DMS 273 treated with DMSO at 0.1 percent for 48 hours (cell line): Measurements from ENCODE around the gene C1orf53.
"Not testable (repeated sequence)": the region's sequence is repeated elsewhere in the genome, so short reads cannot be mapped to it uniquely, and the experiment has no call there.

Experiments used
- DNase-seq: peaks from one replicate; lab custom pipeline; 2025; lab: John Stamatoyannopoulos, UW

The C1orf53 gene

DNA sequence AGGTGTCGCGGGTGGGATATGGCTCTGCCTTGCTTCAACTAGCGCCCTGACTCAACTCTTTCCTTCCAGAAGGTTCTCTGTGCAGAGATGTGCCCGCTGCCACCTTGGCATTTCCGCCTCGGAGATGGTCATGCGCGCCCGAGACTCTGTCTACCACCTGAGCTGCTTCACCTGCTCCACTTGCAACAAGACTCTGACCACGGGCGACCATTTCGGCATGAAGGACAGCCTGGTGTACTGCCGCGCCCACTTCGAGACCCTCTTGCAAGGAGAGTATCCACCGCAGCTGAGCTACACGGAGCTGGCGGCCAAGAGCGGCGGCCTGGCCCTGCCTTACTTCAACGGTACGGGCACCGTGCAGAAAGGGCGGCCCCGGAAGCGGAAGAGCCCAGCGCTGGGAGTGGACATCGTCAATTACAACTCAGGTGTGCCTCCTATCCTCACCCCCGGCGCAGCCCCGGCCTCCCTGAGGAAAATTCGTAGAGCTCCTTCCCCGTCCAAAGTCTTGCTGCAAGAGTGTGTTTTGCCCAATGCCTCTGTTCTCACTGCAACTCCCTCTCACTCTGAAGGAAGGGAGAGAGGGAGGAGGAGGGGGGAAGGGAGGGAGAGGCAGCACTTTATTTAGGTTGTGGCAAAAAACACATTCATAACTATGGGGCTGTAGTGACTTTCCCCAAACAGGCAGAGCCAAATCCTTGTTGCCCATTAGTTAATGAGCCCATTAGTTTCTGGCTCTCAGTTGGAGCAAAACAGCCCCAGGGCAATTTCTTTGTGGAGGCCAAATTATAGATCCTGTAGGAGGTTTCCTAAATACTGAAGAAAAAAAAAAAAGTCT lies 19.0 kb downstream of the C1orf53 start:
- no peak for DNase-seq

DNA sequence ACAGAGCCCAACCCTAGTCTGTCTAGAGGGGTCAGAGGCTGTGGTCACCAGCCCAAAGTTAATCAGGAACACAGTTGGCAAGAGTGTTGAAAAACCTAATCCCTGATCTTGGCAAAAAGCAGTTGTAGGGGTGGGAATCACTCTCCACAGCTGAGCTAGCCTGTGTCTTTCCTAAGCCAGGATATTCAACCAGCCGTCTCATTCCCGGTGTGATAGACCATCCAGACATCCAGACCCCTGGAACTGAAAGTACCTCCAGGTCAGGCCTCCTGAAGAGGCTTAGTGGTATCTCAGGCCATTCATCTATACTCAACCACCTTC lies 19.6 kb downstream of the C1orf53 start:
- no peak for DNase-seq

GRCh38 chr1:197923038-197923437 lies 20.6 kb downstream of the C1orf53 start:
- no peak for DNase-seq

DNA sequence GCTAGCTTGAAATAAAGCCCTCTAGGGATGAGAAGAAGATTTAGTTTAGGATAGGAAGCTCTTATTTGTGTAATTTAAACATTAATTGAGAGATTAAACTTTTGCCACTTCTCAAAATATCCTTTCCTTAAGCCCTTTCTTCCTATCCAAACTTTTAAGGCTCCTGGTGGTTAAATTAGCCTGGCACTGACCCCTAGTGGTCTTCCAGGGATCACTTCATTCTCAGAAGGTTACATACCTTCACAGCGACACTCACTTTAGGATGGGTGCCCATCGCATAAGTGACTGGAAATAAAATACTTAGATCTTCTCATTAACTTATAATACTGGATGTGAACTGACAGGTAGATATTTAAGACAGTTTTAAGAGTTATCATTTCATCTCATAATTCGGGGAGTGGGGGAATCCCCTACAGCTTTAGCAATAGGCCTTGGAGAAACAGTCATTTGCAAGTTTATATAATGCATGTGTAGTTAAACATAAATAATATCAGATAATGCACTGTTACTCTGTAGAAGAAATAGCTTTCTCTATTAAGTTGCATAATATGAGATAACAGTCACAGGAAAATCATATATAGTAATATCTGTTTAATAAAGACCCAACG lies 22.2 kb downstream of the C1orf53 start:
- no peak for DNase-seq

- DNase-seq: no peak
These were observed 25.7 kb downstream of the C1orf53 start for GRCh38 chr1:197927908-197928665.

DNA sequence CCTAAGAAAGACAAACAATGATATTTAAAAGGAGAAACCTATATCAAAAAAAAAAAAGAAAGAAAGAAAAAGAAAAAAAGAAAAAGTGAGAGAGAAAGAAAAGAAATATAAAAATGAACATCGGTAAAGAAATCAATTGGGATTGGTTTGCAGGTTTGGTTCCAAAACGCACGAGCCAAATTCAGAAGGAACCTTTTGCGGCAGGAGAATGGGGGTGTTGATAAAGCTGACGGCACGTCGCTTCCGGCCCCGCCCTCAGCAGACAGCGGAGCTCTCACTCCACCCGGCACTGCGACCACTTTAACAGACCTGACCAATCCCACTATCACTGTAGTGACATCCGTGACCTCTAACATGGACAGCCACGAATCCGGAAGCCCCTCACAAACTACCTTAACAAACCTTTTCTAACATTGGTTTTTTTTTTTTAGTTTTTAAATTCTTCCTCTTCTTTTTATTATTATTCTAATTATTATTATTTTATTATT lies 26.5 kb downstream of the C1orf53 start:
- no peak for DNase-seq

- no peak for DNase-seq
These were observed 30.6 kb downstream of the C1orf53 start for GRCh38 chr1:197933016-197933415.

DNA sequence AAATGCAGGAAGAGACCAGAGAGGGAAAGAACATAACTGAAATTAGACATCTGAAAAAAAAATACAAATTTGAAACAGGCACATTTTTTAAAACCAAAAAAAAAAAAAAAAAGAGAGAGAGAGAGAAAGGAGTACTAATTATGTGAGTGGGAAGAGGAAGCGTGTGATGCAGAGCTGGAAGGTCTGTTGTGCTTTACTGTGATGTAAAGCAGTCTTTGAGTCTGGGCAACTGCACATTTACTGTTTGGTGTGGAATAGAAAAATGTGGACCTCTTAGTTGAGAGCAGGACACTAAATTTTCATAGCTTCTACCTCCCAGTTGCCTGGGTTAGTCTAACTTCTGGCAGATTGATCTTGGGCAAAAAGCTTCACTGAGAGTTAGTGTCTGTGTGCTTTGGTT lies 31.2 kb downstream of the C1orf53 start:
- DNase-seq: no peak

- no peak for DNase-seq
These were observed 35.0 kb downstream of the C1orf53 start for GRCh38 chr1:197937381-197937780.

GRCh38 chr1:197937892-197938291 lies 35.5 kb downstream of the C1orf53 start:
- no peak for DNase-seq

- DNase-seq: not testable (repeated sequence)
These were observed 36.9 kb downstream of the C1orf53 start for GRCh38 chr1:197939159-197939980.

GRCh38 chr1:197942042-197942441 lies 39.6 kb downstream of the C1orf53 start:
- DNase-seq: no peak

GRCh38 chr1:197944485-197944884 lies 42.1 kb downstream of the C1orf53 start:
- no peak for DNase-seq

GRCh38 chr1:197948926-197949899 lies 46.8 kb downstream of the C1orf53 start:
- DNase-seq: no peak

- no peak for DNase-seq
These were observed 48.7 kb downstream of the C1orf53 start for GRCh38 chr1:197951089-197951488.

DNA sequence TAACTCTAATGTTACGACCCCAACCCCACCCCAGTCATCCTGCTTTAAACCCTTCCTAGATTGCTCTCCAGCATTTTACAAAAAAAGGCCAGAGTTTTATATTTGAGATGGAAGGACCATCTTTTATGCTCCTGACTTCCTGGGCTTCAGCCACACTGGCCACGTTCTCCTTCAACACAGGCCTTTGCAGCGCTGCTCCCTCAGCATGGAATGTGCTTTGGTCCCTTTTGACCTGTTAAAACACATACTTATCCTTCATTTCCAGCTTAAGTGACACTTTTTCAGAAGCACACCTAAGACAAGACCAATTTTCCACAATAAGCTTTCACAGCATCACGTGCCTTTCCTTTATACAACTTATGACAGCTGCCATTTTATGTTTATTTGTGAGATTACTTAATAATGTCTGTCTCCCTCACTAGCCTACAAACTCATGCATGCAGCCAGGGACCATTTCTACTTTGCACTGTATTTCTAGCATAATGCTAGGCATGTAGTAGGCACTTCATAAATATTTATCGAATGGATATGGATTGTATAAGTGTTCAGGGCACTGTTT lies 49.3 kb downstream of the C1orf53 start:
- DNase-seq: no peak

GRCh38 chr1:197953472-197953871 lies 51.0 kb downstream of the C1orf53 start:
- DNase-seq: not testable (repeated sequence)

DNA sequence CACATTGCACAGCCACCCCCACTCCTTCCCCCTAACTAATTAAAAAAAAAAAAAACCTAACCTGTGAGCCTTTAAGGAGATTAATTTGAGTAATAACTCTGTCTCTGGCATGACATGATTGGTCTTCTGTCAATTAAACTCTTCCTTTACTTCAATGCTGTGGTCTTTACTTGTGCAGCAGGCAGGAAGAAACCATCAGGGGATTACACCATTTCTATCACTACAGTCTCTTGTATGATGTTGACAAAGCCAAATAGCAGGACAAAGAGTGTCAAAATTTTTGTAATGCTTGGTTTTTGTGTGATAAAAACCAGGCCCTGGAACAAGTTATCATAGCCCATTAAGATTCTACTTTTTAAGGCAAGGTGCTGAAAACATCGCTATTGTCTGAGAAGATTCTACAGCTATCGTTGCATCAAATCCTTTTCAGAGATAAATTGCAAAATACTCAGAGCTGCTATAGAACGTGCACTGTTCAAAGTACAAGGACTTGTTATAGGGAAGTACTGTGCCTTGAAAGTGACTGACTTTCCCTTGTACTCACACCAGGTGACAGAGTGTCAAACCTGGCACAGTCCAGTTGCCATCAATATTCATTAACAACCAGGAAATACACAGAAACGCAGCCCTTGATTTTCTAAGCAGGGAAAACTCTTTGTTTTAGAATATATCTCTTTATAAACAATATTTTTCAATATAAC lies 52.4 kb downstream of the C1orf53 start:
- no peak for DNase-seq

DNA sequence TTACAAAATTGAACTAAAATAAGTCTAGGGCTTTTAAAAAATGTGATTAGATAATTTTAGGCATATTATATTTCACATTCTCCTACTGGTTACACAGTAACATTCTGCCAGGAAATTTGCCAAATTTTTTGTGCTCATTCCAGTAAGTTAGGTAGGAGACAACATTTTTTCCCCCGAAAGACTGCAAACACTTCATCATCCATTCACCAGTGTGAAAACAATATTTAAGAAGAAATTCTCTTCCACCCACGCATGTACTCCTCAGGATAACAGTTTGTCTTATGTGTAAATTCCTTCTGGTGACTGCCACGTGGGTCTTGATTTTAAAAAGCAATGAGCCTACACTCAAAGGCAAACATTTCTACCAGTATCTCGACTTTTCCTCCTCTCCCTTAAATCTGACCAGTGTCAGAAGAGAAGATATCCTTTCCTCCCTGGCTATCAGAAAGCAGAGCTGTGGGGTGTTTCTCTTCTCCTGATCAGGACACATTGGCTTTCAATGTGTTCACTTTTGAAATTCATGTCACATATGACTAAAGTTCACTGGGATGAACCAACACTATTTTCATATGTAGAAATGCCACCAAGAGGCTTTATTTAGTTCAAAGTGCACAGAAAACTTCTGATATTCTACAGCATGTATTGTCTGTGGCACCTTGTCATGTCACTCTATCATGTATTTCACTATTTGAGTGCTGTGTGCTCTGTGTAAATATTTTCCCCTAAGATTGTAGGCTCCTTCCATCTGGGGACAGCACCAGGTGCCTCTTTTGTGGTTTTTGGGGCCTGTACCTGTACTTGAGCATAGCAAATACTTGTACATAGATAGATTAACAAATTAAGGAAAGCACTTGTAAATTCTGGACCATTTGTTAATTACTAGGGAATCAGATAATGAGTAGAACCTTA lies 53.3 kb downstream of the C1orf53 start:
- DNase-seq: no peak
